IPS-15b (cell line): Measurements from ENCODE around the gene GMFB.
A peak's percentile ranks its signal among the peaks of the same experiment; 100 is the strongest.

ENCODE experiments used
- H3K27me3 ChIP-seq: one replicate; pipeline ENCODE4 v1.6.1; 2013; ENCODE audit warnings: low read length; ENCODE audit not compliant: control insufficient read depth, insufficient read depth
- H3K36me3 ChIP-seq: one replicate; pipeline ENCODE4 v1.6.1; 2013; ENCODE audit warnings: low read length; ENCODE audit not compliant: control insufficient read depth, insufficient read depth
- H3K4me1 ChIP-seq: one replicate; pipeline ENCODE4 v1.6.1; 2013; ENCODE audit warnings: mild to moderate bottlenecking, low read length; ENCODE audit not compliant: control insufficient read depth, insufficient read depth
- H3K4me3 ChIP-seq: one replicate; pipeline ENCODE4 v1.5.1; 2013; ENCODE audit warnings: low read depth, low read length
- H3K9ac ChIP-seq: one replicate; pipeline ENCODE4 v1.6.1; 2013; ENCODE audit warnings: low read depth, mild to moderate bottlenecking, low read length
- H3K9me3 ChIP-seq: one replicate; pipeline ENCODE4 v1.6.1; 2013; ENCODE audit warnings: mild to moderate bottlenecking, low read length; ENCODE audit not compliant: control insufficient read depth, insufficient read depth

The GMFB gene

GRCh38 chr14:54489731-54490444 is 1.1 kb upstream of the GMFB start:
- Histone ChIP-seq H3K4me1 (peaks cover 10% of the 10 kb centered on the region), H3K9ac (no peak overlapping the region), H3K27me3 (no peaks in the 10 kb centered on the region), H3K36me3 (no peaks in the 10 kb centered on the region), H3K4me3 (peak overlapping the region; percentile 71), H3K9me3 (no peaks in the 10 kb centered on the region)

GRCh38 chr14:54489318-54489683 is 521 bp upstream of the GMFB start:
- Histone ChIP-seq H3K4me1 (peaks cover 10% of the 10 kb centered on the region), H3K36me3 (no peaks in the 10 kb centered on the region), H3K9me3 (no peaks in the 10 kb centered on the region), H3K9ac (peak overlapping the region; percentile 57), H3K4me3 (peak overlapping the region; percentile 71), H3K27me3 (no peaks in the 10 kb centered on the region)

- H3K9ac ChIP-seq = peak overlapping the region; percentile 67
- H3K4me1 ChIP-seq = peaks cover 10% of the 10 kb centered on the region
- H3K36me3 ChIP-seq = no peaks in the 10 kb centered on the region
- no peaks in the 10 kb centered on the region for H3K9me3 ChIP-seq
- no peaks in the 10 kb centered on the region for H3K27me3 ChIP-seq
- H3K4me3 ChIP-seq = peak overlapping the region; percentile 71
Observed at GRCh38 chr14:54488318-54488645, 498 bp downstream of the GMFB start.

GRCh38 chr14:54487771-54488170 is 1.0 kb downstream of the GMFB start:
- peaks cover 8% of the 10 kb centered on the region for H3K4me1 ChIP-seq

GRCh38 chr14:54486685-54487084 is 2.1 kb downstream of the GMFB start:
- Histone ChIP-seq H3K9ac (no peak overlapping the region), H3K36me3 (no peaks in the 10 kb centered on the region), H3K9me3 (no peaks in the 10 kb centered on the region), H3K4me3 (no peak overlapping the region), H3K27me3 (no peaks in the 10 kb centered on the region), H3K4me1 (peaks cover 8% of the 10 kb centered on the region)

More at GRCh38 chr14:54487771-54488170, 1.0 kb downstream of the GMFB start:
- Histone ChIP-seq H3K9me3 (no peaks in the 10 kb centered on the region), H3K4me3 (peak overlapping the region; percentile 71), H3K36me3 (no peaks in the 10 kb centered on the region), H3K27me3 (no peaks in the 10 kb centered on the region), H3K9ac (no peak overlapping the region)

GRCh38 chr14:54483846-54484245 is 4.9 kb downstream of the GMFB start:
- H3K9me3 ChIP-seq = no peaks in the 10 kb centered on the region
- H3K9ac ChIP-seq = no peak overlapping the region
- H3K36me3 ChIP-seq = no peaks in the 10 kb centered on the region
- H3K27me3 ChIP-seq = no peaks in the 10 kb centered on the region
- no peaks in the 10 kb centered on the region for H3K4me1 ChIP-seq
- H3K4me3 ChIP-seq = no peak overlapping the region

- Histone ChIP-seq H3K9ac (no peak overlapping the region), H3K36me3 (no peaks in the 10 kb centered on the region), H3K9me3 (no peaks in the 10 kb centered on the region), H3K4me3 (no peak overlapping the region), H3K27me3 (no peaks in the 10 kb centered on the region), H3K4me1 (no peaks in the 10 kb centered on the region)
Observed at GRCh38 chr14:54483073-54483745, 5.6 kb downstream of the GMFB start.

GRCh38 chr14:54481695-54482094 is 7.1 kb downstream of the GMFB start:
- no peaks in the 10 kb centered on the region for H3K9me3 ChIP-seq
- no peaks in the 10 kb centered on the region for H3K4me1 ChIP-seq
- H3K9ac ChIP-seq = no peak overlapping the region
- H3K36me3 ChIP-seq = no peaks in the 10 kb centered on the region
- no peak overlapping the region for H3K4me3 ChIP-seq
- no peaks in the 10 kb centered on the region for H3K27me3 ChIP-seq

GRCh38 chr14:54480830-54481562 is 7.8 kb downstream of the GMFB start:
- H3K9me3 ChIP-seq = no peaks in the 10 kb centered on the region
- H3K4me3 ChIP-seq = no peak overlapping the region
- H3K9ac ChIP-seq = no peak overlapping the region
- H3K36me3 ChIP-seq = no peaks in the 10 kb centered on the region
- H3K4me1 ChIP-seq = no peaks in the 10 kb centered on the region
- no peaks in the 10 kb centered on the region for H3K27me3 ChIP-seq

- Histone ChIP-seq H3K36me3 (no peaks in the 10 kb centered on the region), H3K9ac (no peak overlapping the region), H3K4me1 (no peaks in the 10 kb centered on the region), H3K4me3 (no peak overlapping the region), H3K9me3 (no peaks in the 10 kb centered on the region), H3K27me3 (no peaks in the 10 kb centered on the region)
Observed at GRCh38 chr14:54478636-54479215, 10.1 kb downstream of the GMFB start.

GRCh38 chr14:54475911-54476310 is 12.9 kb downstream of the GMFB start:
- Histone ChIP-seq H3K27me3 (no peaks in the 10 kb centered on the region), H3K4me1 (peaks cover 4% of the 10 kb centered on the region), H3K9ac (no peak overlapping the region), H3K9me3 (no peaks in the 10 kb centered on the region), H3K36me3 (no peaks in the 10 kb centered on the region), H3K4me3 (no peak overlapping the region)
